ENCODE measurements around the gene TLE1.

The TLE1 gene

GRCh38 chr9:81673310-81673709 lies 16.0 kb downstream of the TLE1 start:
- H3K27me3 Mint-ChIP-seq = peaks cover 2% of the 10 kb centered on the region
- no peaks in the 10 kb centered on the region for H3K4me1 Mint-ChIP-seq
- no peaks in the 10 kb centered on the region for H3K36me3 Mint-ChIP-seq
- no peaks in the 10 kb centered on the region for H3K9me3 Mint-ChIP-seq
- no peak overlapping the region for H3K4me3 Mint-ChIP-seq
- no peak overlapping the region for H3K27ac Mint-ChIP-seq

DNA sequence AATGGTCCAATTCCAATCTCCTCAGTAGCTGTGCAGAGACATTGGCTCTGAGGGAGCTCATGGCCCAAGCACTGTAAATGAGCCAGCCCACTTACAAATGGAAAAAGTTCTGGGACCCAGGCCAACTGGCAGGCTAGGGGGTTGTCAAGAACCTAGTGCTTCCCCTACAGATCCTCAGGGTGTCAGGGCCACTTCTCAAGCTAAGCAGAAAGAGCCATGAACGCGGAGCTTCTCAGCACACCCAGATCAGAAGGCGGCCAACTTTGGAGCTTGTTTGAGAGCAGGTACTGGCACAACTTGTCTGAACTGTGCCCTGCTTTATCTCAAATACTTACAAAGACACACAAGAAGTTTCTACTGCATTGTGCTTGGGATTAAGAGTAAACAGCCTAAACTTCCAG lies 17.5 kb downstream of the TLE1 start:
- Mint-ChIP-seq H3K27me3 (peaks cover 2% of the 10 kb centered on the region), H3K36me3 (no peaks in the 10 kb centered on the region), H3K4me3 (no peak overlapping the region), H3K4me1 (no peaks in the 10 kb centered on the region), H3K9me3 (no peaks in the 10 kb centered on the region), H3K27ac (no peak overlapping the region)

GRCh38 chr9:81669866-81670265 lies 19.5 kb downstream of the TLE1 start:
- no peaks in the 10 kb centered on the region for H3K9me3 Mint-ChIP-seq
- no peaks in the 10 kb centered on the region for H3K4me1 Mint-ChIP-seq
- no peak overlapping the region for H3K27ac Mint-ChIP-seq

GRCh38 chr9:81669041-81669651 lies 20.2 kb downstream of the TLE1 start:
- H3K27me3 Mint-ChIP-seq = no peaks in the 10 kb centered on the region
- no peak overlapping the region for H3K27ac Mint-ChIP-seq
- no peaks in the 10 kb centered on the region for H3K9me3 Mint-ChIP-seq
- no peak overlapping the region for H3K4me3 Mint-ChIP-seq
- H3K4me1 Mint-ChIP-seq = no peaks in the 10 kb centered on the region
- no peaks in the 10 kb centered on the region for H3K36me3 Mint-ChIP-seq

More at GRCh38 chr9:81669866-81670265, 19.5 kb downstream of the TLE1 start:
- Mint-ChIP-seq H3K4me3 (no peak overlapping the region), H3K36me3 (no peaks in the 10 kb centered on the region), H3K27me3 (no peaks in the 10 kb centered on the region)

- Mint-ChIP-seq H3K27me3 (no peaks in the 10 kb centered on the region), H3K4me3 (no peak overlapping the region), H3K9me3 (no peaks in the 10 kb centered on the region), H3K27ac (no peak overlapping the region), H3K4me1 (no peaks in the 10 kb centered on the region), H3K36me3 (no peaks in the 10 kb centered on the region)
Measured at GRCh38 chr9:81666123-81666522, 23.2 kb downstream of the TLE1 start.

DNA sequence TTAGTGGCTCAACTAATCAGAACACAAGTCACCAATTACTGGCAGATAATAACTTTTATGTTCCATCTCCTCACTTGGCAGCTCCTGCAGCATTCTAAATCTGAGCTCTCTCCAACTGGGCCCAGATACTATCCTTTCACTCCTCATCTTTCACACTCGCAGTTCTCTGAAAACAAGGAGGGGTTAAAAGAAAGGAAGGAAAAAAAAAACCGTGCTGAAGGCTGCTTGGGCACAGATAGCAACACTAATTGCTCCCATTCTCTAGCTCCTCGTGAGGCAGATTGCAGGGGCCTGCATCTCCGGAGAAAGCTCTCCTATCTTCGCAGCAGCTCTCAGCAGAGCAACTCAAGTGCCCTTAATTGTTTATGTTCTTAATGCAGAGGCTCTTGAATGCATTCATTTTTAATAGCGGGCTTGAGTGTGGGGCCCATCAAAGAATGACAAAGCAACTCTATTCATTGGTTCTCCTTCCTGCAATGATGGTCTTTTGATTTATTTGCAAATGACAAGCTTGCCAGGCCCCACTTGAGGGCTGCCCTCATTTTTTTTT lies 23.9 kb downstream of the TLE1 start:
- H3K36me3 Mint-ChIP-seq = no peaks in the 10 kb centered on the region
- H3K27me3 Mint-ChIP-seq = no peaks in the 10 kb centered on the region
- no peak overlapping the region for H3K4me3 Mint-ChIP-seq
- no peaks in the 10 kb centered on the region for H3K9me3 Mint-ChIP-seq
- no peaks in the 10 kb centered on the region for H3K4me1 Mint-ChIP-seq
- H3K27ac Mint-ChIP-seq = no peak overlapping the region

- Mint-ChIP-seq H3K9me3 (no peaks in the 10 kb centered on the region), H3K4me3 (no peak overlapping the region), H3K27me3 (no peaks in the 10 kb centered on the region), H3K4me1 (no peaks in the 10 kb centered on the region), H3K27ac (no peak overlapping the region), H3K36me3 (no peaks in the 10 kb centered on the region)
Measured at GRCh38 chr9:81664638-81665222, 24.6 kb downstream of the TLE1 start.

DNA sequence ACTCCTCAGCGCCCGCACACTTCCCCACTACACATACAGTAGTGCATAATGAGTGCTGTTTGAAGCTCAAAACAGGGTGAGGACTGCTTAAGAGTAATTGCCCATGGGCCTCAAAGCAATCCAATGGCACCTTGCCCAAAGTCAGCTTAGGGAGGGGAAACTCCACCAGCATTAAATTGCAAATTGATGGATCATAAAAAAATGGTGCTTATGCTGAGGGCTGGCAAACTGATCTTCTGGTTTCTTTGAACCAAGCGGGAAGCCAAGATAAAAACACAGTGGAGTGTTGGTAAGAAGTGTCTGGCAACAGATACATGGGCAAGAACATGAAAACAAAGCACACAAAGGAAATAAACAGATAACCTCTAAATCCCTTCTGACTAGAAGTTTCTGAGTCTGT lies 28.0 kb downstream of the TLE1 start:
- peaks cover 2% of the 10 kb centered on the region for H3K27me3 Mint-ChIP-seq
- H3K4me3 Mint-ChIP-seq = no peak overlapping the region
- no peak overlapping the region for H3K27ac Mint-ChIP-seq
- H3K36me3 Mint-ChIP-seq = no peaks in the 10 kb centered on the region
- no peaks in the 10 kb centered on the region for H3K9me3 Mint-ChIP-seq
- no peaks in the 10 kb centered on the region for H3K4me1 Mint-ChIP-seq

GRCh38 chr9:81656871-81657337 lies 32.4 kb downstream of the TLE1 start:
- Mint-ChIP-seq H3K36me3 (no peaks in the 10 kb centered on the region), H3K27ac (no peak overlapping the region), H3K9me3 (no peaks in the 10 kb centered on the region), H3K27me3 (peaks cover 2% of the 10 kb centered on the region), H3K4me3 (no peak overlapping the region), H3K4me1 (peaks cover 4% of the 10 kb centered on the region)

DNA sequence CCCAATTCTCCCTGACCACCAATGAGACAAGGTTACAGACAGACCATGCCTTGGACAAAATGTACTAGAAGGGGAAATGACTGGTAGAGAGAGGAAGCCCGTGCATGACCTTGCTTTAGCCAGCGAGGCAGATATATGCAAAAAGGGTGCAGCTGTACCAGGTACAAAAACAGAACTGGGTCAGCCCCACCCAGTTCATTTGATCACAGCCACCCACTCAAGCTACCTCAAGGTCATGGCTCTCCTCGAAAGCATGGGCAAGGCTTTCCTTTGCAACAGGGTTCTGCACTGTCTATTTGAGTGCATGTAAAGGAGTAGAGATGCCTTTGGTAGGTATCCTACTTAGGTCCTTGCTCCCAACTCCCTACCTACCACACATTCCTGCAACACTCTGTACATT lies 33.3 kb downstream of the TLE1 start:
- Mint-ChIP-seq H3K27me3 (peaks cover 2% of the 10 kb centered on the region), H3K9me3 (no peaks in the 10 kb centered on the region), H3K4me1 (peaks cover 4% of the 10 kb centered on the region), H3K27ac (no peak overlapping the region), H3K4me3 (no peak overlapping the region), H3K36me3 (no peaks in the 10 kb centered on the region)

DNA sequence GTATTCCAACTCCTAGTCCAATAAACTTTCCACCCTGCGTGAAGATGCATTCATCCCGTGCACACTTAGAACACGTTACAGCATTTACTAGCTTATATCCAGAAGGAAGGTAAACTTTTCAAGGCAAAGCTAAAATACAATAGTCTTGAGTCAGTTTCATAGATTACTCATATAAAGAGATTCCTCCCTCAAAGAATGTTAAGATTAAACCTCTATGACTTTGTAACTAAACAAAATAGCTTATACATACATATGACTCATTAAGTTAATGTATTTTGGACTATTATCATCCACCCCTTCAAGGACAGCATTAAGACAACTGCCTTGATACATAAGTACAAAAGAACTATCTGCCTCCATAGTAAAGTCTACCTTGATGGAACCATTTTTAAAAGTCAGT lies 36.1 kb downstream of the TLE1 start:
- Mint-ChIP-seq H3K27me3 (no peaks in the 10 kb centered on the region), H3K27ac (no peak overlapping the region), H3K4me3 (no peak overlapping the region), H3K9me3 (no peaks in the 10 kb centered on the region), H3K4me1 (peaks cover 4% of the 10 kb centered on the region), H3K36me3 (no peaks in the 10 kb centered on the region)

DNA sequence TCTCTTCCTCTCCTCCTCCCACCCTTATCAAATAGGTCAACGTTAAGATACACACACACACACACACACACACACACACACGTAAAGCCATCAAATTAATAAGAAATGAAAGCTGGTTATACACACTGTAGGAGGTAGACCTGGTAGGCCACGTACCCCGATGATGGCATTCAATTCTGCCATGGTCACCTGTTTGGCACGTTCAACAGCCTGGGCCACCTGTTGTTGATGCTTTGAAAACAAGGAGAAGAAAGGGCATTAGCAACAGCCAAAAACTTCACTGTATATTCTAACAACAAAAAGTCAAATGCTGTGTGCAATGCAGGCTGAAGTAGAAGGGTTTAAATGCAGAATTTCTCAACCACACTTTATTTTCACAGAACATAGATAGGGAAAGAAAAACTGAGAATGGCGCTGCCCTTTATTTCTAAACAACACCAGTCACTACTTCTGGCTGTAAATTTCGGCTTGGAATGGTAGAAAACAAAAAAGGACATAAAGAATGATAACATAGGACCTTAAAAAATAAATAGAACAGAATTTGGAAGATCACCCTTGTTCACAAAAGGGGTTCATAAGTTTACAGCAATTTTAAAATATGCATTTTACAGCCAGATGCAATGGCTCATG lies 37.2 kb downstream of the TLE1 start:
- Mint-ChIP-seq H3K36me3 (no peaks in the 10 kb centered on the region), H3K27me3 (no peaks in the 10 kb centered on the region), H3K4me1 (peaks cover 4% of the 10 kb centered on the region), H3K27ac (no peak overlapping the region), H3K4me3 (no peak overlapping the region), H3K9me3 (no peaks in the 10 kb centered on the region)

- no peaks in the 10 kb centered on the region for H3K27me3 Mint-ChIP-seq
- H3K4me3 Mint-ChIP-seq = no peak overlapping the region
- peaks cover 4% of the 10 kb centered on the region for H3K4me1 Mint-ChIP-seq
- no peak overlapping the region for H3K27ac Mint-ChIP-seq
- H3K9me3 Mint-ChIP-seq = no peaks in the 10 kb centered on the region
- H3K36me3 Mint-ChIP-seq = no peaks in the 10 kb centered on the region
Measured at GRCh38 chr9:81650586-81651515, 38.5 kb downstream of the TLE1 start.

GRCh38 chr9:81649475-81650240 lies 39.7 kb downstream of the TLE1 start:
- H3K4me3 Mint-ChIP-seq = no peak overlapping the region

DNA sequence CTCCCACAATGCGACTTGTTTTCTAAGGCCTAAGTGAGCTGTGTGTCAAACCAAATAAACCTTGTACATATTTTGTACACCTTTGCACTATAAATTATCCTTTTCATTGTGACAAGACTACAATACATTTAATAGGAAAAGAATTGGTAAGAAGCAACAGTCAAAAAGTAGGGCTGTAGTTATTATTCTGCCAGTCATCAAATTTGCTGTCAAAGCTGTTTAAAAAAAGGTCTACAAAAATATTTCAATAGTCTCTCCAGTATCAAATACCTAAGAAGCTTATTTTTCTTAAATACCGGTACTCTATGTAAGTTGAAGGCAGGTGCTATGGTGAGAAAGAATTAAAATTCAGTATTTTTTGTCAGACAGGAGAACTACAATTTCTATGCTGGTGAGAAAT lies 40.5 kb downstream of the TLE1 start:
- H3K27ac Mint-ChIP-seq = no peak overlapping the region
- H3K9me3 Mint-ChIP-seq = no peaks in the 10 kb centered on the region
- no peaks in the 10 kb centered on the region for H3K36me3 Mint-ChIP-seq
- H3K4me1 Mint-ChIP-seq = no peaks in the 10 kb centered on the region
- H3K27me3 Mint-ChIP-seq = no peaks in the 10 kb centered on the region
- no peak overlapping the region for H3K4me3 Mint-ChIP-seq

More at GRCh38 chr9:81649475-81650240, 39.7 kb downstream of the TLE1 start:
- Mint-ChIP-seq H3K4me1 (no peaks in the 10 kb centered on the region), H3K9me3 (no peaks in the 10 kb centered on the region), H3K27ac (no peak overlapping the region), H3K36me3 (no peaks in the 10 kb centered on the region), H3K27me3 (no peaks in the 10 kb centered on the region)
